Liver (tissue), 9 donors: Measurements from ENCODE around the gene GUCY1B1. TPM values are rescaled to one million over a fixed set of nuclear protein-coding genes. Genes with fewer than 3 reads are reported as not detected.

ENCODE experiments used
- DNase-seq: peaks from one replicate; pipeline ENCODE4 v3.0.0-alpha.2; 2017; ENCODE audit warnings: low spot score
- H3K27ac ChIP-seq, 2 donors: one replicate each; pipeline ENCODE4 v1.7.0; 2013; ENCODE audit warnings: inconsistent platforms in 2 of 2, low read length in 2 of 2, control low read depth in 1 of 2, low read depth in 1 of 2, mild to moderate bottlenecking in 1 of 2
- H3K27me3 ChIP-seq, 4 donors: one replicate each; pipeline versions ENCODE4 v1.6.1 to v1.7.0; 2013; ENCODE audit warnings: low read length in 3 of 4, inconsistent platforms in 1 of 4, mild to moderate bottlenecking in 1 of 4, moderate library complexity in 1 of 4; ENCODE audit not compliant: control insufficient read depth in 4 of 4, insufficient read depth in 4 of 4
- H3K36me3 ChIP-seq, 4 donors: one replicate each; pipeline versions ENCODE4 v1.6.1 to v1.7.0; 2013; ENCODE audit warnings: low read length in 3 of 4, mild to moderate bottlenecking in 3 of 4, low read depth in 1 of 4, moderate library complexity in 1 of 4; ENCODE audit not compliant: control insufficient read depth in 4 of 4, insufficient read depth in 3 of 4
- H3K4me1 ChIP-seq, 4 donors: one replicate each; pipeline versions ENCODE4 v1.6.1 to v1.7.0; 2013; ENCODE audit warnings: low read length in 3 of 4, mild to moderate bottlenecking in 3 of 4, moderate library complexity in 1 of 4; ENCODE audit not compliant: control insufficient read depth in 4 of 4, insufficient read depth in 4 of 4
- H3K4me3 ChIP-seq, 3 donors: one replicate each; pipeline versions ENCODE4 v1.6.1 to v1.7.0; 2013; ENCODE audit warnings: low read length in 3 of 3, control low read depth in 1 of 3, low read depth in 1 of 3, mild to moderate bottlenecking in 1 of 3
- H3K9ac ChIP-seq, 2 donors: one replicate each; pipeline ENCODE4 v1.7.0; 2013; ENCODE audit warnings: low read length in 2 of 2, mild to moderate bottlenecking in 2 of 2, moderate library complexity in 2 of 2, control low read depth in 1 of 2, low read depth in 1 of 2
- H3K9me3 ChIP-seq, 4 donors: one replicate each; pipeline versions ENCODE4 v1.6.1 to v1.7.0; 2013; ENCODE audit warnings: low read length in 3 of 4; ENCODE audit not compliant: control insufficient read depth in 4 of 4
- EGR1 ChIP-seq, 2 donors: IDR thresholded peaks; 2 replicates each; pipeline ENCODE4 v1.6.1; 2016 to 2018; ENCODE audit warnings: antibody characterized with exemption in 2 of 2, low read depth in 2 of 2
- FOXA2 ChIP-seq: IDR thresholded peaks from 2 replicates; pipeline ENCODE4 v1.6.1; 2016; ENCODE audit warnings: antibody characterized with exemption
- GABPA ChIP-seq, 2 donors: IDR thresholded peaks in 1 of 2; conservative IDR thresholded peaks in 1 of 2; 2 replicates each; pipeline ENCODE4 v1.6.1; 2016; ENCODE audit warnings: antibody characterized with exemption in 2 of 2, mild to moderate bottlenecking in 1 of 2, moderate library complexity in 1 of 2
- HNF4A ChIP-seq, 2 donors: conservative IDR thresholded peaks; 2 replicates each; pipeline ENCODE4 v1.6.1; 2016; ENCODE audit warnings: antibody characterized with exemption in 2 of 2, mild to moderate bottlenecking in 2 of 2
- HNF4G ChIP-seq: IDR thresholded peaks from 2 replicates; pipeline ENCODE4 v1.6.1; 2016; ENCODE audit warnings: antibody characterized with exemption
- JUND ChIP-seq, 2 donors: IDR thresholded peaks; 2 replicates each; pipeline ENCODE4 v1.6.1; 2016; ENCODE audit warnings: antibody characterized with exemption in 2 of 2
- RAD21 ChIP-seq, 2 donors: IDR thresholded peaks; 2 replicates each; pipeline ENCODE4 v1.6.1; 2016; ENCODE audit warnings: antibody characterized with exemption in 2 of 2, mild to moderate bottlenecking in 2 of 2
- REST ChIP-seq: IDR thresholded peaks from 2 replicates; pipeline ENCODE4 v1.6.1; 2016; ENCODE audit warnings: antibody characterized with exemption, mild to moderate bottlenecking
- RXRA ChIP-seq, 2 donors: IDR thresholded peaks; 2 replicates each; pipeline ENCODE4 v1.6.1; 2017 to 2018; ENCODE audit warnings: antibody characterized with exemption in 2 of 2, mild to moderate bottlenecking in 1 of 2
- SP1 ChIP-seq: IDR thresholded peaks from 2 replicates; pipeline ENCODE4 v1.6.1; 2018; ENCODE audit warnings: antibody characterized with exemption, mild to moderate bottlenecking
- TAF1 ChIP-seq: conservative IDR thresholded peaks from 2 replicates; pipeline ENCODE4 v1.6.1; 2016; ENCODE audit warnings: antibody characterized with exemption, mild to moderate bottlenecking
- YY1 ChIP-seq: IDR thresholded peaks from 2 replicates; pipeline ENCODE4 v1.6.1; 2016; ENCODE audit warnings: antibody characterized with exemption, mild to moderate bottlenecking
- ZBTB33 ChIP-seq: IDR thresholded peaks from 2 replicates; pipeline ENCODE4 v1.6.1; 2016; ENCODE audit warnings: antibody characterized with exemption
- WGBS: extraction: QIAGEN DNeasy Blood & Tissue Kit; methylation state at CpG from one replicate; pipeline ENCODE4 v1.1.7; 2013; 5-methylcytosine and 5-hydroxymethylcytosine counted together
- polyA plus RNA-seq, 2 donors: library from polyadenylated mRNA; stranded (reverse) in 1 of 2; unstranded in 1 of 2; fragments of 200-250 nt in 1 of 2; fragments of >200 nt in 1 of 2; fragmentation: Nextera tagmentation in 1 of 2; extraction: Ambion mirVana in 1 of 2; gene quantifications; one replicate each; pipeline versions ENCODE4 v1.2.1 to v1.2.3, GENCODE V29; 2013 to 2015
- total RNA-seq, 2 donors: library from RNA; depleted of rRNA; stranded (reverse); fragments of >200 nt; gene quantifications; one replicate each; pipeline ENCODE4 v1.2.3, GENCODE V29; 2014
- donor health status: healthy.
- donor health status: healthy.
- donor health status: healthy.
- donor health status: healthy.
- donor health status: healthy.

Gene GUCY1B1
- total and polyA plus RNA-seq, 4 donors: 2.6 to 6.7 (median 3.8) TPM

GRCh38 chr4:155811083-155811482 lies 52.3 kb downstream of the GUCY1B1 start:
- 69% methylated on average over 2 of the region's 2 CpGs for WGBS

GRCh38 chr4:155818639-155819038 lies 59.8 kb downstream of the GUCY1B1 start:
- no peak for DNase-seq
- H3K27me3 ChIP-seq: no peaks in the 10 kb centered on the region
- no peaks in the 10 kb centered on the region for H3K9me3 ChIP-seq
- H3K4me1 ChIP-seq: peaks cover 0 to 10% (median 5%) of the 10 kb centered on the region in 4 donors
- H3K27ac ChIP-seq: no peak overlapping the region
- TF ChIP-seq RXRA (IDR thresholded peaks at IDR 0.05): no peak
- WGBS: 93% methylated on average over 2 of the region's 2 CpGs
- H3K9ac ChIP-seq: no peak overlapping the region
- no peak overlapping the region for H3K4me3 ChIP-seq
- no peaks in the 10 kb centered on the region for H3K36me3 ChIP-seq

More at GRCh38 chr4:155811083-155811482, 52.3 kb downstream of the GUCY1B1 start:
- Histone ChIP-seq H3K9me3 (no peaks in the 10 kb centered on the region), H3K4me3 (no peak overlapping the region), H3K4me1 (peaks cover 0 to 10% (median 2%) of the 10 kb centered on the region in 4 donors), H3K36me3 (no peaks in the 10 kb centered on the region), H3K9ac (no peak overlapping the region), H3K27me3 (no peaks in the 10 kb centered on the region), H3K27ac (no peak overlapping the region)
- TF ChIP-seq REST: no peak
- no peak for TF ChIP-seq HNF4G
- no peak for DNase-seq

- Histone ChIP-seq H3K36me3 (no peaks in the 10 kb centered on the region), H3K4me1 (peaks cover 0 to 10% (median 5%) of the 10 kb centered on the region in 4 donors), H3K27ac (no peak overlapping the region), H3K4me3 (no peak overlapping the region), H3K9ac (no peak overlapping the region), H3K9me3 (no peaks in the 10 kb centered on the region), H3K27me3 (no peaks in the 10 kb centered on the region)
- WGBS: 76% methylated on average over 1 of the region's 1 CpG
- TF ChIP-seq HNF4A (conservative IDR thresholded peaks at IDR 0.05) (peak in 1 of 2 donors; percentile 12), GABPA (IDR thresholded peaks at IDR 0.05 in 1 of 2, conservative IDR thresholded peaks at IDR 0.05 in 1 of 2) (no peak), JUND (IDR thresholded peaks at IDR 0.05) (peak in 1 of 2 donors; percentile 13)
- no peak for DNase-seq
These were observed 60.2 kb downstream of the GUCY1B1 start for GRCh38 chr4:155819066-155819465.

GRCh38 chr4:155820887-155821518 lies 62.2 kb downstream of the GUCY1B1 start:
- Histone ChIP-seq H3K4me3 (no peak overlapping the region), H3K9me3 (no peaks in the 10 kb centered on the region), H3K27me3 (no peaks in the 10 kb centered on the region), H3K4me1 (peaks cover 0 to 10% (median 5%) of the 10 kb centered on the region in 4 donors), H3K9ac (no peak overlapping the region), H3K27ac (no peak overlapping the region), H3K36me3 (no peaks in the 10 kb centered on the region)
- DNase-seq: no peak
- 81% methylated on average over 4 of the region's 4 CpGs for whole genome bisulfite sequencing
- TF ChIP-seq FOXA2 (peak; percentile 40), RAD21 (IDR thresholded peaks at IDR 0.05) (peak in 1 of 2 donors; percentile 11), TAF1 (no peak), EGR1 (IDR thresholded peaks at IDR 0.05; ENCODE audit: low read depth in 2 of 2) (no peak), HNF4A (conservative IDR thresholded peaks at IDR 0.05) (peak in 1 of 2 donors; percentile 21), REST (no peak), SP1 (no peak), RXRA (IDR thresholded peaks at IDR 0.05) (peak in 1 of 2 donors; percentile 30), JUND (IDR thresholded peaks at IDR 0.05) (no peak), ZBTB33 (peak; percentile 14), YY1 (no peak)
